Neural crest cell (in vitro differentiated cells): Measurements from ENCODE around the gene FAM89B. TPM values are rescaled to one million over a fixed set of nuclear protein-coding genes. Genes with fewer than 3 reads are reported as not detected.
A peak's percentile ranks its signal among the peaks of the same experiment; 100 is the strongest.

ENCODE experiments used
- DNase-seq: peaks from one replicate; pipeline ENCODE4 v3.0.0; 2021; ENCODE audit warnings: low read depth, mixed read lengths, low spot score
- H3K27ac Mint-ChIP-seq: one replicate; pipeline ENCODE4 v1.8.0; 2021; ENCODE audit warnings: mild to moderate bottlenecking, mixed read lengths; ENCODE audit not compliant: unreplicated experiment
- H3K27me3 Mint-ChIP-seq: 2 replicates; pipeline ENCODE4 v1.8.0; 2021; ENCODE audit warnings: low read depth, mild to moderate bottlenecking, mixed read lengths
- H3K36me3 Mint-ChIP-seq: 2 replicates; pipeline ENCODE4 v1.8.0; 2021; ENCODE audit warnings: low read depth, mild to moderate bottlenecking, mixed read lengths
- H3K4me1 Mint-ChIP-seq: 2 replicates; pipeline ENCODE4 v1.8.0; 2021; ENCODE audit warnings: mixed read lengths
- H3K4me3 Mint-ChIP-seq: one replicate; pipeline ENCODE4 v1.8.0; 2021; ENCODE audit warnings: mild to moderate bottlenecking, mixed read lengths
- H3K9me3 Mint-ChIP-seq: 2 replicates; pipeline ENCODE4 v1.8.0; 2021; ENCODE audit warnings: mixed read lengths
- total RNA-seq: library from RNA; stranded (reverse); gene quantifications from 2 replicates; pipeline ENCODE4 v1.2.1, GENCODE V29; 2021
- TF ChIP-seq, protein P1 (sequence below): fragments of 200-600 bp; sonication (generic); conservative IDR thresholded peaks from 2 replicates; pipeline ENCODE4 v1.5.0; 2021; ENCODE audit warnings: antibody characterized with exemption, mild to moderate bottlenecking

FAM89B gene
- total RNA-seq, 1 donor from 2014 or later: 86.3 TPM

DNA sequence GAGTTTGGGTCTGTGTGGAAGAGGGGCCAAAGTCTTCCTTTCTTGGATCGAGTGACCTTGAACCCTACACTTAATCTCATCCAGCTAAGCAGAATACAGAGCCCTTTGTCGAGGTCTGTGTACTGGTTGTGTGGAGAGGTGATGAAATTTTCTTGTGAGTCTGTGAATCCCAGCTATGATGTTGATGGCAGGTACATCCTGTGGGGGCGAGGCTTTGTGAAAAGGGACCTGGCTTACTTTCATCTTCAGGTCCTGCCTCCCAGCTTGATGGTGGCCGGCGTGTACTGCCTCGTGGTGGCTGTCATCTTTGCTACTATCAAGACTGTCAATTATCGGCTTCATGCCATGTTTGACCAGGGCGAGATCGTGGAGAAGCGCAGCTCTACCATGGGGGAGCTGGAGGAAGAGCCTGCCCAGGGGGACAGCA lies 44.2 kb downstream of the FAM89B start:
- Mint-ChIP-seq H3K27ac (peak overlapping the region; percentile 95), H3K27me3 (no peaks in the 10 kb centered on the region), H3K4me1 (peaks cover 26% of the 10 kb centered on the region), H3K4me3 (peak overlapping the region; percentile 95), H3K36me3 (peaks cover 5% of the 10 kb centered on the region), H3K9me3 (no peaks in the 10 kb centered on the region)
- TF ChIP-seq, protein P1, sequence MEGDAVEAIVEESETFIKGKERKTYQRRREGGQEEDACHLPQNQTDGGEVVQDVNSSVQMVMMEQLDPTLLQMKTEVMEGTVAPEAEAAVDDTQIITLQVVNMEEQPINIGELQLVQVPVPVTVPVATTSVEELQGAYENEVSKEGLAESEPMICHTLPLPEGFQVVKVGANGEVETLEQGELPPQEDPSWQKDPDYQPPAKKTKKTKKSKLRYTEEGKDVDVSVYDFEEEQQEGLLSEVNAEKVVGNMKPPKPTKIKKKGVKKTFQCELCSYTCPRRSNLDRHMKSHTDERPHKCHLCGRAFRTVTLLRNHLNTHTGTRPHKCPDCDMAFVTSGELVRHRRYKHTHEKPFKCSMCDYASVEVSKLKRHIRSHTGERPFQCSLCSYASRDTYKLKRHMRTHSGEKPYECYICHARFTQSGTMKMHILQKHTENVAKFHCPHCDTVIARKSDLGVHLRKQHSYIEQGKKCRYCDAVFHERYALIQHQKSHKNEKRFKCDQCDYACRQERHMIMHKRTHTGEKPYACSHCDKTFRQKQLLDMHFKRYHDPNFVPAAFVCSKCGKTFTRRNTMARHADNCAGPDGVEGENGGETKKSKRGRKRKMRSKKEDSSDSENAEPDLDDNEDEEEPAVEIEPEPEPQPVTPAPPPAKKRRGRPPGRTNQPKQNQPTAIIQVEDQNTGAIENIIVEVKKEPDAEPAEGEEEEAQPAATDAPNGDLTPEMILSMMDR: no peak
- DNase-seq: no peak

- no peak overlapping the region for H3K27ac Mint-ChIP-seq
- H3K4me1 Mint-ChIP-seq: peaks cover 20% of the 10 kb centered on the region
Measured at GRCh38 chr11:65617136-65617850, 45.0 kb downstream of the FAM89B start.

DNA sequence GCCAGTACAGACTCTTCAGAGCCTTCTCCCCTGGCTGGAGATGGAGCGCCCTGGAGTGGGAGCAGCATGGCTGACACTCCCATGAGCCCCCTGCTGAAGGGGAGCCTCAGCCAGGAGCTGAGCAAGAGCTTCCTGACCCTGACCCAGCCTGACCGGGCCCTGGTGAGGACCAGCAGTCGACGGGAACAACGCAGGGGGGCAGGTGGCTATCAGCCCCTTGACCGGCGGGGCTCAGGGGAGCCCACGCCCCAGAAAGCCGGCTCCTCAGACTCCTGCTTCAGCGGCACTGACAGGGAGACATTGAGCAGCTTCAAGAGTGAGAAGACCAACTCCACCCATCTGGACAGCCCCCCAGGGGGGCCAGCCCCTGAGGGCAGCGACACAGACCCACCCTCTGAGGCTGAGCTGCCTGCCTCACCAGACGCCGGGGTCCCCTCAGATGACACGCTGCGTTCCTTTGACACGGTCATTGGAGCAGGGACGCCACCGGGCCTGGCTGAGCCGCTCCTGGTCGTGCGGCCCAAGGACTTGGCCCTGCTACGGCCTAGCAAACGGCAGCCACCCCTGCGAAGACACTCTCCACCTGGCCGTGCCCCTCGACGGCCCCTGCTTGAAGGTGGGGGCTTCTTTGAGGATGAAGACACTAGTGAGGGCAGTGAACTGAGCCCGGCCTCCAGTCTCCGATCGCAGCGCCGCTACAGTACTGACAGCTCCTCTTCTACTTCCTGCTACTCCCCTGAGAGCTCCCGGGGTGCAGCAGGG lies 45.8 kb downstream of the FAM89B start:
- Mint-ChIP-seq H3K4me3 (peak overlapping the region; percentile 41), H3K4me1 (peaks cover 17% of the 10 kb centered on the region), H3K9me3 (no peaks in the 10 kb centered on the region), H3K27me3 (no peaks in the 10 kb centered on the region), H3K36me3 (peaks cover 5% of the 10 kb centered on the region), H3K27ac (no peak overlapping the region)
- no peak for DNase-seq
- TF ChIP-seq, protein P1: no peak

More at GRCh38 chr11:65617136-65617850, 45.0 kb downstream of the FAM89B start:
- peak overlapping the region; percentile 95 for H3K4me3 Mint-ChIP-seq
- peaks cover 5% of the 10 kb centered on the region for H3K36me3 Mint-ChIP-seq
- TF ChIP-seq, protein P1: no peak
- H3K27me3 Mint-ChIP-seq: no peaks in the 10 kb centered on the region
- no peak for DNase-seq
- H3K9me3 Mint-ChIP-seq: no peaks in the 10 kb centered on the region

GRCh38 chr11:65618763-65619162 lies 46.4 kb downstream of the FAM89B start:
- no peak for DNase-seq
- H3K9me3 Mint-ChIP-seq: no peaks in the 10 kb centered on the region
- H3K36me3 Mint-ChIP-seq: peaks cover 5% of the 10 kb centered on the region
- TF ChIP-seq, protein P1: no peak
- H3K27ac Mint-ChIP-seq: no peak overlapping the region
- H3K4me1 Mint-ChIP-seq: peaks cover 17% of the 10 kb centered on the region
- H3K4me3 Mint-ChIP-seq: peak overlapping the region; percentile 78
- H3K27me3 Mint-ChIP-seq: no peaks in the 10 kb centered on the region

DNA sequence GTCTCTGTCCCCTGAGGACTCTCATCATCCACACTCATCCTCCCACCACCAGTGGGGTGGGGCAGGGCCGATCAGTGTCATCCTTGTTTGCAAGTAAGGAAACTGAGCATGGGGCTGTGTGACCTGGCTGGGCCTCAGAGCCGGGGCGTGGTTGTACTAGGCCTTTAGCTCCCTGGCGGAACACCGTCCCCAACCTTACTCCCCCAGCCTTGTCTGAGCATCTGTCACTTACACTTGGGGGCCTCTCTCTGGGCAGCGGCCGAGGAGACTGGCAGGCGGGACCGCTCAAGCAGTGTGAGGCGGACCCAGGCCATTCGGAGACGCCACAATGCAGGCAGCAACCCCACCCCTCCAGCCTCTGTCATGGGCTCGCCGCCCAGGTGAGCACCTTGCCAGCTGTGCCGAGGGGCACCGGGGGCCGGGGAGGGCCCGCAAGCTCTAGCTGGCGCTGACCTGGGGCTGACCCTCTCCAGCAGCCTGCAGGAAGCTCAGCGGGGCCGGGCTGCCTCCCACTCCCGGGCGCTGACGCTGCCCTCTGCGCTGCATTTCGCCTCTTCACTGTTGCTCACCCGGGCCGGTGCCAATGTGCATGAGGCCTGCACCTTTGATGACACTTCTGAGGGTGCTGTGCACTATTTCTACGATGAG lies 47.1 kb downstream of the FAM89B start:
- H3K4me3 Mint-ChIP-seq: peak overlapping the region; percentile 78
- H3K27ac Mint-ChIP-seq: no peak overlapping the region

More for the DNA sequence above, 47.1 kb downstream of the FAM89B start:
- Mint-ChIP-seq H3K9me3 (no peaks in the 10 kb centered on the region), H3K27me3 (no peaks in the 10 kb centered on the region), H3K4me1 (peaks cover 17% of the 10 kb centered on the region), H3K36me3 (peaks cover 5% of the 10 kb centered on the region)
- TF ChIP-seq, protein P1: no peak
- no peak for DNase-seq
